OCI-LY1 (cell line): Measurements from ENCODE around the gene ARHGEF17.

Source experiments
- H2AFZ ChIP-seq: fragments of 200-600 bp; sonication (generic), shearing (Covaris generic); 2 replicates; pipeline ENCODE4 v1.6.0; 2014; ENCODE audit warnings: antibody characterized with exemption, mild to moderate bottlenecking, low read length
- H3F3A ChIP-seq: fragments of 200-600 bp; sonication (generic), shearing (Covaris generic); 2 replicates; pipeline ENCODE4 v1.6.0; 2014; ENCODE audit warnings: mild to moderate bottlenecking, antibody characterized with exemption, low read length, moderate library complexity; ENCODE audit not compliant: insufficient read depth
- H3K27ac ChIP-seq: fragments of 200-600 bp; sonication (generic); 2 replicates; pipeline ENCODE4 v1.5.1; 2014; ENCODE audit warnings: low read length, mixed run types, mild to moderate bottlenecking, low read depth; ENCODE audit not compliant: poor library complexity, severe bottlenecking
- H3K27me3 ChIP-seq: fragments of 200-600 bp; sonication (generic); 2 replicates; pipeline ENCODE4 v1.6.0; 2014; ENCODE audit warnings: antibody characterized with exemption, mild to moderate bottlenecking, low read length, moderate library complexity; ENCODE audit not compliant: insufficient read depth
- H3K36me3 ChIP-seq: fragments of 200-600 bp; sonication (generic); 2 replicates; pipeline ENCODE4 v1.6.1; 2014; ENCODE audit warnings: mild to moderate bottlenecking, antibody characterized with exemption, low read length, moderate library complexity, mixed read lengths; ENCODE audit not compliant: insufficient read depth
- H3K4me1 ChIP-seq: fragments of 200-600 bp; sonication (generic); 2 replicates; pipeline ENCODE4 v1.5.1; 2014; ENCODE audit warnings: mild to moderate bottlenecking, low read length, moderate library complexity; ENCODE audit not compliant: insufficient read depth, severe bottlenecking
- H3K4me2 ChIP-seq: fragments of 200-600 bp; sonication (generic), shearing (Covaris generic); 2 replicates; pipeline ENCODE4 v1.6.1; 2014; ENCODE audit warnings: low read length
- H3K4me3 ChIP-seq: fragments of 200-600 bp; sonication (generic); 2 replicates; pipeline ENCODE4 v1.5.1; 2014; ENCODE audit warnings: low read length, low read depth, mild to moderate bottlenecking, mixed read lengths; ENCODE audit not compliant: poor library complexity, severe bottlenecking
- H3K79me2 ChIP-seq: fragments of 200-600 bp; shearing (Covaris generic); 2 replicates; pipeline ENCODE4 v1.6.1; 2016; ENCODE audit warnings: mixed run types, low read length, mixed read lengths; ENCODE audit not compliant: insufficient read depth
- H3K9ac ChIP-seq: fragments of 200-600 bp; sonication (generic), shearing (Covaris generic); 2 replicates; pipeline ENCODE4 v1.6.1; 2014; ENCODE audit warnings: mild to moderate bottlenecking, low read length, mixed read lengths
- H3K9me2 ChIP-seq: fragments of 200-600 bp; sonication (generic), shearing (Covaris generic); 2 replicates; pipeline ENCODE4 v1.6.1; 2014; ENCODE audit warnings: low read depth, mild to moderate bottlenecking, low read length, mixed read lengths
- H3K9me3 ChIP-seq: fragments of 200-600 bp; shearing (Covaris generic); 2 replicates; pipeline ENCODE4 v1.6.1; 2014; ENCODE audit warnings: low read length, mixed read lengths
- H4K20me1 ChIP-seq: fragments of 200-600 bp; sonication (generic), shearing (Covaris generic); 2 replicates; pipeline ENCODE4 v1.6.0; 2016; ENCODE audit warnings: mild to moderate bottlenecking, low read length; ENCODE audit not compliant: insufficient read depth
- CTCF ChIP-seq: fragments of 200-600 bp; sonication (generic), shearing (Covaris generic); IDR thresholded peaks from 2 replicates; pipeline ENCODE4 v1.5.1; 2017; ENCODE audit warnings: mild to moderate bottlenecking, antibody characterized with exemption, low read length, moderate library complexity, mixed read lengths
- EZH2 ChIP-seq: fragments of 200-600 bp; sonication (generic), shearing (Covaris generic); IDR thresholded peaks from 2 replicates; pipeline ENCODE4 v1.8.0; 2017; ENCODE audit warnings: borderline replicate concordance, mixed run types, mild to moderate bottlenecking, antibody characterized with exemption, low read length, moderate library complexity, mixed read lengths

Gene ARHGEF17

GRCh38 chr11:73393479-73394415, 85.7 kb downstream of the ARHGEF17 start:
- no peaks in the 10 kb centered on the region for H3K9me2 ChIP-seq
- no peak overlapping the region for H3K27ac ChIP-seq
- H3F3A ChIP-seq: no peaks in the 10 kb centered on the region
- no peak overlapping the region for H3K4me3 ChIP-seq
- H3K36me3 ChIP-seq: peaks cover 23% of the 10 kb centered on the region; the same call in 1 of the 2 replicates
- no peaks in the 10 kb centered on the region for H3K27me3 ChIP-seq
- H2AFZ ChIP-seq: no peak overlapping the region
- H3K4me1 ChIP-seq: no peaks in the 10 kb centered on the region
- no peak overlapping the region for H3K9ac ChIP-seq
- H3K79me2 ChIP-seq: no peaks in the 10 kb centered on the region
- no peak overlapping the region for H3K4me2 ChIP-seq
- no peaks in the 10 kb centered on the region for H4K20me1 ChIP-seq
- TF ChIP-seq EZH2 (no peak), CTCF (peak; percentile 91)
- no peaks in the 10 kb centered on the region for H3K9me3 ChIP-seq

- no peaks in the 10 kb centered on the region for H3K27me3 ChIP-seq
- H4K20me1 ChIP-seq: no peaks in the 10 kb centered on the region
- no peaks in the 10 kb centered on the region for H3K9me3 ChIP-seq
- peaks cover 23% of the 10 kb centered on the region; the same call in 1 of the 2 replicates for H3K36me3 ChIP-seq
- H3K4me2 ChIP-seq: no peak overlapping the region
- H2AFZ ChIP-seq: no peak overlapping the region
- H3F3A ChIP-seq: no peaks in the 10 kb centered on the region
- no peak for TF ChIP-seq CTCF
- TF ChIP-seq EZH2: no peak
- H3K4me3 ChIP-seq: no peak overlapping the region
- H3K27ac ChIP-seq: no peak overlapping the region
- H3K9me2 ChIP-seq: no peaks in the 10 kb centered on the region
- H3K4me1 ChIP-seq: no peaks in the 10 kb centered on the region
- no peaks in the 10 kb centered on the region for H3K79me2 ChIP-seq
- no peak overlapping the region for H3K9ac ChIP-seq
Observed at GRCh38 chr11:73394416-73395296, 86.6 kb downstream of the ARHGEF17 start.

GRCh38 chr11:73395297-73396208, 87.5 kb downstream of the ARHGEF17 start:
- no peak overlapping the region for H3K4me3 ChIP-seq
- H3K4me2 ChIP-seq: no peak overlapping the region
- H3K27me3 ChIP-seq: no peaks in the 10 kb centered on the region
- H4K20me1 ChIP-seq: no peaks in the 10 kb centered on the region
- no peak overlapping the region for H3K27ac ChIP-seq
- no peaks in the 10 kb centered on the region for H3K9me3 ChIP-seq
- TF ChIP-seq CTCF: no peak
- TF ChIP-seq EZH2: no peak
- no peaks in the 10 kb centered on the region for H3K4me1 ChIP-seq
- H3K79me2 ChIP-seq: no peaks in the 10 kb centered on the region
- H2AFZ ChIP-seq: no peak overlapping the region
- H3K9me2 ChIP-seq: no peaks in the 10 kb centered on the region
- no peaks in the 10 kb centered on the region for H3F3A ChIP-seq
- no peak overlapping the region for H3K9ac ChIP-seq
- peaks cover 23% of the 10 kb centered on the region; the same call in 1 of the 2 replicates for H3K36me3 ChIP-seq
